NCI-H2171 (cell line): Measurements from ENCODE around the gene CYTL1.
"Not testable (repeated sequence)": the region's sequence is repeated elsewhere in the genome, so short reads cannot be mapped to it uniquely, and the experiment has no call there.

ENCODE experiments used
- DNase-seq: peaks from one replicate; lab custom pipeline; 2025; lab: John Stamatoyannopoulos, UW

CYTL1 gene

GRCh38 chr4:5019274-5019673, at the start of gene CYTL1:
TSS of gene CYTL1 (minus strand) at chr4:5019458. CDS start at chr4:5019445, 13 bp downstream.
- no peak for DNase-seq

- no peak for DNase-seq
Observed at GRCh38 chr4:5067908-5068307, 48.6 kb upstream of the CYTL1 start.

- DNase-seq: not testable (repeated sequence)
Observed at GRCh38 chr4:5066968-5067367, 47.7 kb upstream of the CYTL1 start.

- DNase-seq: no peak
Observed at GRCh38 chr4:5066101-5066500, 46.8 kb upstream of the CYTL1 start.

- no peak for DNase-seq
Observed at GRCh38 chr4:5055411-5055810, 36.2 kb upstream of the CYTL1 start.

- DNase-seq: no peak
Observed at GRCh38 chr4:5054532-5054931, 35.3 kb upstream of the CYTL1 start.

GRCh38 chr4:5052726-5053425, 33.6 kb upstream of the CYTL1 start:
- no peak for DNase-seq

- DNase-seq: no peak
Observed at GRCh38 chr4:5052204-5052702, 33.0 kb upstream of the CYTL1 start.

GRCh38 chr4:5051278-5052203, 32.3 kb upstream of the CYTL1 start, which contains the start of gene STK32B:
TSS of gene STK32B (plus strand) at chr4:5051480.
- DNase-seq: no peak

GRCh38 chr4:5050520-5051277, 31.4 kb upstream of the CYTL1 start:
- DNase-seq: no peak

- no peak for DNase-seq
Observed at GRCh38 chr4:5048721-5049120, 29.5 kb upstream of the CYTL1 start.

GRCh38 chr4:5045097-5045496, 25.8 kb upstream of the CYTL1 start:
- no peak for DNase-seq

GRCh38 chr4:5044341-5044740, 25.1 kb upstream of the CYTL1 start:
- DNase-seq: no peak

- no peak for DNase-seq
Observed at GRCh38 chr4:5043579-5043978, 24.3 kb upstream of the CYTL1 start.

GRCh38 chr4:5041699-5042098, 22.4 kb upstream of the CYTL1 start:
- DNase-seq: no peak

GRCh38 chr4:5040856-5041620, 21.8 kb upstream of the CYTL1 start:
- no peak for DNase-seq

- no peak for DNase-seq
Observed at GRCh38 chr4:5039800-5040199, 20.5 kb upstream of the CYTL1 start.

GRCh38 chr4:5037553-5038551, 18.6 kb upstream of the CYTL1 start:
- no peak for DNase-seq

GRCh38 chr4:5036239-5036638, 17.0 kb upstream of the CYTL1 start:
- DNase-seq: no peak

- DNase-seq: no peak
Observed at GRCh38 chr4:5034206-5034605, 14.9 kb upstream of the CYTL1 start.
